K562 (cell line): ENCODE results near the gene CAV1. TPM values are rescaled to one million over a fixed set of nuclear protein-coding genes. Genes with fewer than 3 reads are reported as not detected.

Experiments used
- ARID1B ChIP-seq: fragments of 450-650 bp; IDR thresholded peaks from 2 replicates; pipeline ENCODE4 v1.6.1; 2016; ENCODE audit warnings: antibody characterized with exemption, mild to moderate bottlenecking, inconsistent platforms
- CBX1 ChIP-seq: sonication (generic); IDR thresholded peaks from 2 replicates; pipeline ENCODE4 v1.6.1; 2016; ENCODE audit warnings: antibody characterized with exemption, low read depth, mild to moderate bottlenecking
- CCAR2 ChIP-seq: fragments of 200-400 bp; formaldehyde crosslinking; IDR thresholded peaks from 2 replicates; pipeline ENCODE4 v1.6.1; 2017; ENCODE audit warnings: mild to moderate bottlenecking, low read depth, low read length
- DNMT1 ChIP-seq: fragments of 450-650 bp; IDR thresholded peaks from 2 replicates; pipeline ENCODE4 v1.6.1; 2016; ENCODE audit warnings: antibody characterized with exemption, mild to moderate bottlenecking
- ETS1 ChIP-seq: conservative IDR thresholded peaks from 2 replicates; pipeline ENCODE4 v1.6.1; 2011; ENCODE audit warnings: low read depth, mild to moderate bottlenecking, low read length; ENCODE audit not compliant: control insufficient read depth
- KLF13 ChIP-seq: fragments of 450-650 bp; IDR thresholded peaks from 2 replicates; pipeline ENCODE4 v1.6.1; 2016; ENCODE audit warnings: missing genetic modification characterization, low read depth, mild to moderate bottlenecking, missing compliant biosample characterization, moderate library complexity, borderline replicate concordance
- MAFG ChIP-seq: fragments of 450-650 bp; conservative IDR thresholded peaks from 2 replicates; pipeline ENCODE4 v1.6.1; 2016; ENCODE audit warnings: missing genetic modification characterization, missing compliant biosample characterization
- PREB ChIP-seq: sonication (generic); formaldehyde crosslinking; IDR thresholded peaks from 2 replicates; pipeline ENCODE4 v1.8.1; 2023; ENCODE audit warnings: mild to moderate bottlenecking, missing genetic modification reagents
- RBM22 ChIP-seq: fragments of 200-400 bp; formaldehyde crosslinking; IDR thresholded peaks from 2 replicates; pipeline ENCODE4 v1.6.1; 2018; ENCODE audit warnings: low read length, low read depth; ENCODE audit not compliant: poor library complexity, severe bottlenecking
- RBM39 ChIP-seq: fragments of 200-400 bp; formaldehyde crosslinking; optimal IDR thresholded peaks from 2 replicates; pipeline ENCODE3; 2018; ENCODE audit warnings: low read depth, low read length
- SIN3B ChIP-seq: fragments of 450-650 bp; IDR thresholded peaks from 2 replicates; pipeline ENCODE4 v1.6.1; 2017; ENCODE audit warnings: low read depth, mild to moderate bottlenecking, moderate library complexity
- SMC3 ChIP-seq: conservative IDR thresholded peaks from 2 replicates; pipeline ENCODE4 v1.6.1; 2011; ENCODE audit warnings: low read depth, low read length, improper control_type of control experiment; ENCODE audit not compliant: insufficient read depth
- SNRNP70 ChIP-seq: fragments of 200-400 bp; formaldehyde crosslinking; optimal IDR thresholded peaks from 2 replicates; pipeline ENCODE3; 2017; ENCODE audit warnings: low read depth, low read length
- STAG1 ChIP-seq: sonication (generic); formaldehyde crosslinking; IDR thresholded peaks from 2 replicates; pipeline ENCODE4 v1.5.0; 2020; ENCODE audit warnings: missing genetic modification reagents, borderline replicate concordance
- STAT5A ChIP-seq: IDR thresholded peaks from 2 replicates; pipeline ENCODE4 v1.6.1; 2012; ENCODE audit warnings: low read length, inconsistent platforms, borderline replicate concordance
- STAT6 ChIP-seq: sonication (generic); formaldehyde crosslinking; IDR thresholded peaks from 2 replicates; pipeline ENCODE4 v1.8.1; 2023; ENCODE audit warnings: mild to moderate bottlenecking, missing genetic modification reagents
- TAF1 ChIP-seq: IDR thresholded peaks from 2 replicates; pipeline ENCODE4 v1.6.1; 2011; ENCODE audit warnings: mild to moderate bottlenecking, low read length, moderate library complexity; ENCODE audit not compliant: insufficient read depth, control insufficient read depth, severe bottlenecking; ENCODE audit errors: extremely low read depth
- TEAD1 ChIP-seq, 2 experiments: fragments of 450-650 bp in 1 of 2; sonication (generic) in 1 of 2; formaldehyde crosslinking; IDR thresholded peaks; 2 replicates each; pipeline versions ENCODE4 v1.4.0 to v1.8.0; 2020 to 2022; ENCODE audit warnings: mild to moderate bottlenecking in 2 of 2, missing genetic modification reagents in 1 of 2
- YBX1 ChIP-seq: fragments of 450-650 bp; IDR thresholded peaks from 2 replicates; pipeline ENCODE4 v1.7.1; 2016; ENCODE audit warnings: mild to moderate bottlenecking
- ZNF395 ChIP-seq: fragments of 200-800 bp; sonication (Bioruptor generic); IDR thresholded peaks from 2 replicates; pipeline ENCODE4 v1.6.1; 2017; ENCODE audit warnings: missing genetic modification characterization, missing compliant biosample characterization
- ZNF436 ChIP-seq: fragments of 250-450, 450-650 bp; sonication (Bioruptor Pico); formaldehyde crosslinking; IDR thresholded peaks from 2 replicates; pipeline ENCODE4 v1.7.0; 2020; ENCODE audit warnings: mild to moderate bottlenecking
- polyA plus RNA-seq, 8 experiments: library from polyadenylated mRNA; depleted of rRNA in 4 of 8; stranded (reverse) in 5 of 8; unstranded in 3 of 8; fragments of >200 nt; fragmentation: Nextera tagmentation in 2 of 8; fragmentation: Illumina TruSeq in 1 of 8; extraction: Ambion mirVana in 2 of 8; extraction: Trizol in 1 of 8; gene quantifications; 2 replicates each; pipeline versions ENCODE4 v1.2.1 to v1.2.3, GENCODE V29; 2011 to 2014; ENCODE audit warnings: inconsistent platforms in 1 of 8, missing spikeins in 1 of 8
- total RNA-seq, 7 experiments: library from RNA; depleted of rRNA in 6 of 7; stranded (reverse); fragments of >200 nt in 6 of 7; fragmentation: Illumina TruSeq in 2 of 7; extraction: Trizol in 2 of 7; gene quantifications; 2 replicates each; pipeline versions ENCODE4 v1.2.1 to v1.2.3, GENCODE V29; 2011 to 2021; ENCODE audit warnings: low replicate concordance in 1 of 7

Gene CAV1
- total and polyA plus RNA-seq, 9 of the 15 experiments (the other 6 are each of a cell fraction or from before 2014, with no cell fraction given): 0.08 to 1.5 (median 0.63) TPM

GRCh38 chr7:116499168-116500077 lies 25.4 kb upstream of the CAV1 start, which contains the start of gene CAV2 (continued):
- no peak for TF ChIP-seq MAFG
- TF ChIP-seq RBM39: no peak
- TF ChIP-seq CCAR2: no peak
- TF ChIP-seq RBM22: peak; percentile 30
- 0 out of 2 replicates have a peak, but pooled peaks have one; percentile 61 for TF ChIP-seq STAT6 (CRISPR knock-in tag)
- no peak for TF ChIP-seq SNRNP70
- no peak for TF ChIP-seq PREB (CRISPR knock-in tag)
- TF ChIP-seq SIN3B: 0 out of 2 replicates have a peak, but pooled peaks have one; percentile 52
- TF ChIP-seq DNMT1: no peak
- peak; percentile 32 for TF ChIP-seq TAF1
- peak; percentile 47; the same call in 1 of the 2 replicates for TF ChIP-seq KLF13 (tag)
- TF ChIP-seq ZNF436 (CRISPR knock-in tag): no peak
- TF ChIP-seq SMC3: no peak
- peak; percentile 51 for TF ChIP-seq ETS1
- 0 out of 2 replicates have a peak, but pooled peaks have one; percentile 42 for TF ChIP-seq ZNF395 (CRISPR knock-in tag)
- TF ChIP-seq ARID1B: no peak; the same call in 1 of the 2 replicates
- no peak for TF ChIP-seq STAT5A
- TF ChIP-seq TEAD1 (CRISPR knock-in tag; IDR thresholded peaks at IDR 0.05): peak in 1 of 2 experiments; percentile 58; a peak in 1 of 4 replicates
- TF ChIP-seq YBX1: no peak
- TF ChIP-seq STAG1 (CRISPR knock-in tag): no peak
- TF ChIP-seq CBX1: no peak
